IMR-90 (cell line): ENCODE results near the gene NIBAN1. TPM values are rescaled to one million over a fixed set of nuclear protein-coding genes. Genes with fewer than 3 reads are reported as not detected.
A peak's percentile ranks its signal among the peaks of the same experiment; 100 is the strongest.

Source experiments
- ATAC-seq: fragments of 200-7000 bp; cut with Tn5 transposase; 2 replicates; pipeline ENCODE4 v1.9.1; 2020; ENCODE audit warnings: low read depth, mild to moderate bottlenecking, moderate library complexity
- BruUV-seq: library from RNA; stranded (reverse); fragments of 400-500 nt; replicated peaks from 2 replicates; lab custom pipeline; 2021; lab: Mats Ljungman, UMichigan
- CTCF ChIA-PET: fragments of 300-600 bp; formaldehyde crosslinking; extraction: SDS; loops from one replicate; lab custom pipeline; 2021; ENCODE audit warnings: antibody characterized with exemption; lab: Yijun Ruan, JAX
- POLR2A ChIA-PET: fragments of 300-600 bp; sonication (Branson Sonifier 250); formaldehyde crosslinking; loops from one replicate; lab custom pipeline; 2022; ENCODE audit warnings: antibody characterized with exemption; ENCODE audit not compliant: unreplicated experiment; lab: Charles Lee
- DNase-seq: peaks from one replicate; pipeline ENCODE4 v3.0.0; 2013
- H2AFZ ChIP-seq: replicated peaks from 2 replicates; pipeline ENCODE3; 2013; ENCODE audit warnings: low read length, mild to moderate bottlenecking; ENCODE audit not compliant: poor library complexity
- H2AK5ac ChIP-seq: 2 replicates; pipeline ENCODE4 v1.6.1; 2013; ENCODE audit warnings: low read depth, low read length, inconsistent platforms
- H2AK9ac ChIP-seq: replicated peaks from 2 replicates; pipeline ENCODE3; 2013; ENCODE audit warnings: mild to moderate bottlenecking, low read depth, low read length, moderate library complexity; ENCODE audit not compliant: poor library complexity
- H2BK120ac ChIP-seq: 2 replicates; pipeline ENCODE4 v1.6.1; 2013; ENCODE audit warnings: low read depth, low read length, inconsistent platforms
- H2BK15ac ChIP-seq: 3 replicates; pipeline ENCODE4 v1.6.1; 2013; ENCODE audit warnings: low read depth, low read length, inconsistent platforms
- H2BK20ac ChIP-seq: 2 replicates; pipeline ENCODE4 v1.6.1; 2013; ENCODE audit warnings: low read depth, mild to moderate bottlenecking, inconsistent platforms, low read length, moderate library complexity
- H2BK5ac ChIP-seq: 2 replicates; pipeline ENCODE4 v1.6.1; 2013; ENCODE audit warnings: mild to moderate bottlenecking, low read depth, low read length, inconsistent platforms; ENCODE audit not compliant: poor library complexity, severe bottlenecking
- H3K14ac ChIP-seq: replicated peaks from 2 replicates; pipeline ENCODE4 v1.6.1; 2013; ENCODE audit warnings: low read depth, low read length, inconsistent platforms
- H3K18ac ChIP-seq: 2 replicates; pipeline ENCODE4 v1.6.1; 2013; ENCODE audit warnings: low read depth, low read length, control low read depth
- H3K23ac ChIP-seq: 2 replicates; pipeline ENCODE4 v1.6.1; 2013; ENCODE audit warnings: low read depth, low read length, inconsistent platforms
- H3K27ac ChIP-seq: 2 replicates; pipeline ENCODE4 v1.5.1; 2013; ENCODE audit warnings: mild to moderate bottlenecking, control low read depth, low read length; ENCODE audit not compliant: insufficient read depth
- H3K27me3 ChIP-seq: 2 replicates; pipeline ENCODE4 v1.6.1; 2013; ENCODE audit warnings: low read length; ENCODE audit not compliant: control insufficient read depth, insufficient read depth
- H3K36me3 ChIP-seq: 2 replicates; pipeline ENCODE4 v1.6.1; 2013; ENCODE audit warnings: low read length, mixed read lengths; ENCODE audit not compliant: control insufficient read depth, insufficient read depth
- H3K4ac ChIP-seq: 2 replicates; pipeline ENCODE4 v1.6.1; 2013; ENCODE audit warnings: low read depth, low read length, inconsistent platforms
- H3K4me1 ChIP-seq: 2 replicates; pipeline ENCODE4 v1.6.1; 2013; ENCODE audit warnings: low read length, mixed read lengths; ENCODE audit not compliant: control insufficient read depth, insufficient read depth
- H3K4me2 ChIP-seq: 2 replicates; pipeline ENCODE4 v1.6.1; 2013; ENCODE audit warnings: low read depth, mild to moderate bottlenecking, control low read depth, low read length, moderate library complexity
- H3K4me3 ChIP-seq: 2 replicates; pipeline ENCODE4 v1.5.1; 2013; ENCODE audit warnings: low read depth, mild to moderate bottlenecking, control low read depth, low read length, moderate library complexity; ENCODE audit not compliant: insufficient read depth
- H3K56ac ChIP-seq: 2 replicates; pipeline ENCODE4 v1.6.1; 2013; ENCODE audit warnings: low read length, inconsistent platforms; ENCODE audit not compliant: insufficient read depth; ENCODE audit errors: extremely low read depth
- H3K79me1 ChIP-seq, 2 experiments: 2 replicates each; pipeline ENCODE4 v1.6.1; 2013; ENCODE audit warnings: low read length in 2 of 2, inconsistent platforms in 1 of 2, low read depth in 1 of 2
- H3K9ac ChIP-seq: 2 replicates; pipeline ENCODE4 v1.6.1; 2013; ENCODE audit warnings: low read depth, low read length, control low read depth
- H3K9me1 ChIP-seq: 2 replicates; pipeline ENCODE4 v1.6.1; 2013; ENCODE audit warnings: low read length, inconsistent platforms; ENCODE audit not compliant: insufficient read depth
- H3K9me3 ChIP-seq: 2 replicates; pipeline ENCODE4 v1.6.1; 2013; ENCODE audit warnings: low read length; ENCODE audit not compliant: control insufficient read depth, insufficient read depth
- H4K20me1 ChIP-seq: 2 replicates; pipeline ENCODE4 v1.6.1; 2013; ENCODE audit warnings: low read length, inconsistent platforms; ENCODE audit not compliant: insufficient read depth
- H4K5ac ChIP-seq: 2 replicates; pipeline ENCODE4 v1.6.1; 2013; ENCODE audit warnings: mild to moderate bottlenecking, low read depth, low read length, control low read depth
- H4K8ac ChIP-seq, 2 experiments: 2 replicates each; pipeline ENCODE4 v1.6.1; 2013; ENCODE audit warnings: low read depth in 2 of 2, low read length in 2 of 2, control low read depth in 1 of 2, inconsistent platforms in 1 of 2
- H4K91ac ChIP-seq: 2 replicates; pipeline ENCODE4 v1.6.1; 2013; ENCODE audit warnings: low read depth, low read length, inconsistent platforms; ENCODE audit not compliant: insufficient read depth
- BHLHE40 ChIP-seq: fragments of 150-350 bp; IDR thresholded peaks from 2 replicates; pipeline ENCODE4 v1.6.1; 2016; ENCODE audit warnings: mild to moderate bottlenecking, low read depth, low read length
- FOS ChIP-seq: fragments of 150-350 bp; IDR thresholded peaks from 2 replicates; pipeline ENCODE4 v1.6.1; 2016; ENCODE audit warnings: low read depth, low read length
- MAFK ChIP-seq: IDR thresholded peaks from 2 replicates; pipeline ENCODE4 v1.6.1; 2012; ENCODE audit warnings: low read depth, low read length, improper control_type of control experiment
- MAZ ChIP-seq: IDR thresholded peaks from 2 replicates; pipeline ENCODE4 v1.6.1; 2012; ENCODE audit warnings: low read depth, mild to moderate bottlenecking, low read length, improper control_type of control experiment, moderate library complexity, borderline replicate concordance
- MXI1 ChIP-seq: IDR thresholded peaks from 2 replicates; pipeline ENCODE4 v1.6.1; 2012; ENCODE audit warnings: low read depth, mild to moderate bottlenecking, low read length, moderate library complexity, borderline replicate concordance
- NFE2L2 ChIP-seq: fragments of 150-350 bp; IDR thresholded peaks from 2 replicates; pipeline ENCODE4 v1.6.1; 2016; ENCODE audit warnings: low read depth, mild to moderate bottlenecking, low read length
- RAD21 ChIP-seq: IDR thresholded peaks from 2 replicates; pipeline ENCODE4 v1.6.1; 2012; ENCODE audit warnings: low read length, improper control_type of control experiment
- RCOR1 ChIP-seq: IDR thresholded peaks from 2 replicates; pipeline ENCODE4 v1.6.1; 2012; ENCODE audit warnings: mild to moderate bottlenecking, low read length, improper control_type of control experiment; ENCODE audit not compliant: insufficient replicate concordance
- RFX5 ChIP-seq: IDR thresholded peaks from 2 replicates; pipeline ENCODE4 v1.8.0; 2012; ENCODE audit warnings: low read depth, mild to moderate bottlenecking, low read length, moderate library complexity
- WGBS, 2 experiments: methylation state at CpG; one replicate each; pipeline versions ENCODE4 v1.1.5 to v1.1.7; 2013; ENCODE audit warnings: missing lambda C conversion rate in 2 of 2; ENCODE audit not compliant: insufficient read length in 1 of 2; ENCODE audit errors: extremely low coverage in 2 of 2; 5-methylcytosine and 5-hydroxymethylcytosine counted together
- dilution Hi-C: fragments of 300-500 bp; cut with HindIII; formaldehyde crosslinking; loops from one replicate; pipeline ENCODE4 v1.14.3; 2018; ENCODE audit warnings: low sequenced_read_pairs; ENCODE audit not compliant: unreplicated experiment
- in situ Hi-C: fragments of 300-500 bp; cut with MboI; formaldehyde crosslinking; loops from 3 replicates; pipeline ENCODE4 v1.14.3; 2019; ENCODE audit warnings: low sequenced_read_pairs, inconsistent platforms, mixed read lengths
- intact Hi-C: fragments of 100-400 bp; cut with micrococcal nuclease; formaldehyde crosslinking; loops from 2 replicates; pipeline ENCODE4 v1.10.0; 2022
- polyA plus RNA-seq, 3 experiments: library from polyadenylated mRNA; depleted of rRNA; stranded (reverse); fragments of >200 nt; gene quantifications; 2 replicates each; pipeline ENCODE4 v1.2.3, GENCODE V29; 2012; ENCODE audit warnings: low replicate concordance in 1 of 3
- total RNA-seq: library from RNA; depleted of rRNA; stranded (reverse); fragments of >200 nt; gene quantifications from 2 replicates; pipeline ENCODE4 v1.2.3, GENCODE V29; 2012

NIBAN1 gene
- total and polyA plus RNA-seq, 2 of the 4 experiments (the other 2 are of a cell fraction) = 4.0 to 10.0 TPM

DNA sequence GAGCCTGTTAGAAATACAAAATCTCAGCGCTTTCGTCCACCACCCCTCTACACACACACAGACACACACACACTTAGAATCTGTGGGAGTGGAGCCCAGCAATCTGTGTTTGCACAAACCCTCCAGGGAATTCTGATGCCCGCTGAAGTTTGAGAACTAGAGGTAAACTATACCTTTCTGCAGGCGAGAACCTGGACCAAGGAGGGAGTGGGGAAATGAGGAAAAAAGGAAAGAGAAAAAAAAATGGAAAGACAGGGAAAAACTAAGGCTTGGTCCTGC, 468 bp upstream of the NIBAN1 start:
- H2BK5ac ChIP-seq = no peak overlapping the region
- 0 out of 2 replicates have a peak overlapping the region, but pooled peaks have one; percentile 2 for H3K4me2 ChIP-seq
- intact Hi-C loops = loop anchor here (5.0 kb wide), 1 partner anchor 67 kb away; no protein-coding TSS in a partner anchor
- no peak overlapping the region for H4K91ac ChIP-seq
- 0 out of 2 replicates have a peak overlapping the region, but pooled peaks have one; percentile 50 for H2BK20ac ChIP-seq
- H3K23ac ChIP-seq = peak overlapping the region; percentile 70
- no peak overlapping the region for H3K9ac ChIP-seq
- peak overlapping the region; percentile 94 for H2AFZ ChIP-seq
- dilution Hi-C loops = loop anchor here (25.0 kb wide), 1 partner anchor 162 kb away; no protein-coding TSS in a partner anchor
- peak overlapping the region; percentile 51 for H2BK120ac ChIP-seq
- TF ChIP-seq MAZ (no peak), MXI1 (no peak), BHLHE40 (no peak), MAFK (no peak), RFX5 (no peak), FOS (no peak), RAD21 (no peak), RCOR1 (no peak), NFE2L2 (no peak)
- no peak overlapping the region for H3K27ac ChIP-seq
- no peak overlapping the region for H2AK5ac ChIP-seq
- no peaks in the 10 kb centered on the region for H3K27me3 ChIP-seq
- H4K20me1 ChIP-seq = no peaks in the 10 kb centered on the region
- H4K8ac ChIP-seq = no peak overlapping the region; a peak in 1 of 4 replicates
- no peaks in the 10 kb centered on the region for H3K36me3 ChIP-seq
- DNase-seq = no peak
- H3K79me1 ChIP-seq = peaks cover 6 to 28% of the 10 kb centered on the region in 2 experiments; a peak in 3 of 4 replicates
- CTCF ChIA-PET = interaction anchor here (0.6 to 1.7 kb wide), 4 partner anchors 46 to 931 kb away, joined by 3 to 7 read pairs (median 3); no protein-coding TSS in a partner anchor
- no peak overlapping the region for H3K18ac ChIP-seq
- H2AK9ac ChIP-seq = peak overlapping the region; percentile 90
- in situ Hi-C loops = loop anchor here (25.0 kb wide), 1 partner anchor 188 kb away; the partner anchor contains the start of genes SWT1 and TRMT1L
- H2BK15ac ChIP-seq = no peak overlapping the region
- WGBS, 2 experiments = no CpG with 5 or more reads among the region's 4 CpGs
- no peak for ATAC-seq
- no peak overlapping the region for H4K5ac ChIP-seq
- peak overlapping the region; percentile 30; the same call in 1 of the 2 replicates for H3K4ac ChIP-seq
- peaks cover 11% of the 10 kb centered on the region for H3K4me1 ChIP-seq
- H3K9me3 ChIP-seq = no peaks in the 10 kb centered on the region
- H3K4me3 ChIP-seq = peak overlapping the region; percentile 74; the same call in 1 of the 2 replicates
- no peak overlapping the region; the same call in 1 of the 2 replicates for H3K14ac ChIP-seq
- H3K9me1 ChIP-seq = peaks cover 7% of the 10 kb centered on the region; the same call in 1 of the 2 replicates
- BruUV-seq = no TSS peak
- POLR2A ChIA-PET = no interaction called here
- H3K56ac ChIP-seq = no peak overlapping the region
